NCI-H1694 (cell line): ENCODE results near the gene DHRS3.

Source experiments
- DNase-seq: peaks from one replicate; lab custom pipeline; 2025; lab: John Stamatoyannopoulos, UW

The DHRS3 gene

DNA sequence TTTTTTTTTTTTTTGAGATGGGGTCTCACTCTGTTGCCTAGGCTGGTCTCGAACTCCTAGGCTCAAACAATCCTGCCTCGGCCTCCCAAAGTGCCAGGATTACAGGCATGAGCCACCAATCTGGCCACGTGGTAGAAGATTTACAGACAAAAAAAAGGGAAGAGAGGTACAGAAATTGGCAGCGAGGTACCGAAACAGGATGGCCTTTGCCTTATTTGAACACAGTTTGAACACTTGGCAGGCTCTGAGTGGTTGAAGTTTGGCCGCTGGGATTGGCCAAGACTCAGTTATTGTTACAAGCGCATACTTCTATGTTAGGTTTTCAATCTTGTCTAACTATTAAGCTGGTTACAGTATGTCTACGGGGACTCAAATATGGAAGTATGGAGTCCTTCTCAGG lies 19.7 kb upstream of the DHRS3 start:
- DNase-seq: no peak

GRCh38 chr1:12636098-12636950 lies 18.3 kb upstream of the DHRS3 start:
- no peak for DNase-seq

GRCh38 chr1:12634696-12635202 lies 16.7 kb upstream of the DHRS3 start:
- DNase-seq: no peak

DNA sequence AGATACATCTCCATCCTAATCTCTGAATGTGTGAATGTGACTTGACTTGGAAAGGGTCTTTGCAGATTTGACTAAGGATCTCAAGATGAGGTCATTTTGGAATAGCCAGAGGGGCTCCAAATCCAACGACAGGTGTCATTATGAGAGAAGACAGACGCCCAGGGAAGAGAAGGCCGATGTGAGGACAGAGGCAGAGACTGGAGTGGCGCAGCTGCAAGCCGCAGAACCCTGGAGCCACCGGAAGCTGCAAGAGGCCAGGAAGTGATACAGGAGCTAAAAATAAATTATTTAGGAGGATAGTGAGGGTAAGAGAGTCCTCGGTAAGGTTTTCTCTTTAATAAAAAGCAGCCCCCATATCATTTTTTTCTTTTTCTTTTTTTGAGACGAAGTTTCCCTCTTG lies 16.1 kb upstream of the DHRS3 start:
- DNase-seq: no peak

- DNase-seq: no peak
Measured at GRCh38 chr1:12631571-12631970, 13.6 kb upstream of the DHRS3 start.

DNA sequence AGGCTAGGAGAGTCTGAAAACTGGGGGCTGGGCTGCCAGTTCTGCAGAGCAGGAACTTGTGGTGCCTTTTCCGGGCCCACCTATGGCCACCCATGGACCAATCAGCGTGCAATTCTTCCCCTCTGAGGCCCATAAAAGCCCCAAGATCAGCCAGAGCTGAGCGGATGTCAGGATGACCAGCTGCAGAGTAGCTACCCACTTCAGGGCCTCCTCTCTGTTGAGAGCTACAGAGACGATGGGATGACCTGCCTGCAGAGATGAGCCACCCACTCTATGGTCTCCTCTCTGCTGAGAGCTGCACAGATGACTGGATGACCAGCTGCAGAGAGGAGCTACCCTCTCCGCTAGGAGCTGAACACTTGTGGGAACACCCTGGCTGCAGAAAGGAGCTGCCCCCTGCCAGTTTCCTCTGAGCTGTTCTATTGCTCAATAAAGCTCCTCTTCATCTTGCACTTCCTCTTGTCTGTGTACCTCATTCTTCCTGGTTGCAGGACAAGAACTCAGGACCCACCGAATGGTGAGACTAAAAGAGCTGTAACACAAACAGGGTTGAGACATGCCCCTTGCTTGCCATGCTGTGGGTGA lies 13.0 kb upstream of the DHRS3 start:
- no peak for DNase-seq

DNA sequence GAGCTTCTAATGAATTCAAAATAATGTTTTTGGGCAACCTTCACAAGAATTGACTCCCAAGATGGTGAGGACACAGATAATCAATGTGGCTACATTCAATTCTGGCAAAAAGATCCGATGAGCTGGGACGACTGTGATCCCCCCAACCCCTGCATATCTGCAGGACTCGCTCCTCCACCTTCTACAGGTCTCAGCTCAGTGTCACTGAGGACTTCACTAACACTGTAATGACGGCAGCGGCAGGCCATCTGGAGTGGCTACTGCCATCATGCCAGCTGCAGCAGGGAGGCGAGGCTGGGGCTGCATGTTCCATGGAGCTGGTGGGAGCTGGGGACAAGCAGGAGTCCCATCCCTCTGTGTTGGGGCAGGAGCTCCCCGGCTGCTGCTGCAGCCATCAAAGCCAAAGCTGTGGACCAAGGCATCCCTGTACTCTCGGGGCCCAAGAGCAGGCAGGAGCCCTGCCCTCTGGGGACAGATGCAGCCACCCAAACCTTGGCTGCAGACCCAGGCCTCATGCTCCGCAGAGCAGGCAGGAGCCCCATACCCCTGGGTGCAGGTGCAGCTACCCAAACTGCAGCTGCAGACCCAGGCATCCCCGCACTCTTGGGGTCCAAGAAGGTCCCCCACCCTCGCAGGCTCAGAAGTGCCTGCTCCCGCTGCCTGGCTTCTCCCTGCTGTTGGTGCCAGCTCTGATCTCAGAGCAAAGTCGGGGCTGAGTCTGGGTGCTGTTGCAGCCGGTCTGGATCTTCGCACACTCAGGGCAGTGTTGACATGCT lies 12.2 kb upstream of the DHRS3 start:
- no peak for DNase-seq

- DNase-seq: no peak
Measured at GRCh38 chr1:12629511-12629956, 11.5 kb upstream of the DHRS3 start.

DNA sequence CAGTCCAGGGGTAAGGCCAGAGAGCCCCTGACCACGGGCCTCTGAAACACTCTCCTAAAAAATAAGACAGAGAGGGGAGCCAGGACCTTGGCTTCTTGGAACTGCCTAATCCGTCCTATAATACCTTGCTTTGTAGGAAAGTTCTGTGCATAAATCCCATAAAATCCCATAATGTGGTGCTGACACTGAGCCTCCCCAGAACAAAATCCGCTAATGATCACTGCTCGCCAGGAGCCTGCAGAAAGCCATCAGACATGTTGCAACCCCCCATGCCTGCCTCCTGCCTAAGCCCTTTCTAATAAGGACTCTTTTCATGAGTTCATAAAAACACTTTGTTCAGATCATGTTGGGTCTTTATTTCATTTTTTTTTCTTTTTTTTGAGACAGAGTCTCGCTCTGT lies 9.3 kb upstream of the DHRS3 start:
- DNase-seq: no peak

- DNase-seq: no peak
Measured at GRCh38 chr1:12626888-12627287, 8.9 kb upstream of the DHRS3 start.

DNA sequence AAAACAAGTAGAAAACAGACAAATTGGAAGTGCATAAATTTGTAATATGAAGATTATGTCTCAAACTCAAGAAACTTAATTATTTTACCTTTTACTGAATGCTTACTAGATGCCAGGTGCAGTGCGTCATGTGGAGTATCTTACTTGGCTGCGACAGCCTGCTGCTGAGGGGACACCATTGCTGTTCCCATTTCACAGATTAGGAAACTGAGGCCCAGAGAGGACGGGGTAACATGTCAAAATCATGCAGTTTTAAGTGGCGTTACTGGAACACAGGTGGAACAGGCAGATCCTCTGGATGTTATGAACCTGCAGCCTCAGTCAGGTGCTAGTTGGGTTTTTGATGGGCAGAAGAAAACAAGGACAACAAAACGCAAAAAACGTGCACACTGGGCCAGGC lies 7.3 kb upstream of the DHRS3 start:
- DNase-seq: no peak

- DNase-seq: no peak
Measured at GRCh38 chr1:12622506-12622905, 4.5 kb upstream of the DHRS3 start.

- no peak for DNase-seq
Measured at GRCh38 chr1:12621346-12622335, 3.6 kb upstream of the DHRS3 start.

DNA sequence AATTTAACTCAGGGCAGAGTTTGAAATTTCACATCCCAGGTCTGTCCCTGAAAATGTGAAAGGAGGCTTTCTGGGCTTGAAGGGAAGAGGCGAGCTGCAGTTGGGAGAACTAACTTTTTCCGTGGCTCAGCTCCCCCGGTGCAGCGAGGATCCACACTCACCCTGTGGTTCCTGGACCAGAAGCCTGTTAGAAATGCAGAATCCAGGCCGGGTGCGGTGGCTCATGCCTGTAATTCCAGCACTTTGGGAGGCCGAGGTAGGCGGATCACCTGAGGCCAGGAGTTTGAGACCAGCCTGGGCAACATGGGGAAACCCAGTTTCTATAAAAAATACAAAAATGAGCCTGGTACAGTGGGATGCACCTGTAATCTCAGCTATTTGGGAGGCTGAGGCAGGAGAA lies 2.9 kb upstream of the DHRS3 start:
- DNase-seq: no peak

GRCh38 chr1:12620488-12620865 lies 2.5 kb upstream of the DHRS3 start:
- no peak for DNase-seq

- peak; percentile 67 for DNase-seq
Measured at GRCh38 chr1:12619792-12620487, 1.9 kb upstream of the DHRS3 start.

DNA sequence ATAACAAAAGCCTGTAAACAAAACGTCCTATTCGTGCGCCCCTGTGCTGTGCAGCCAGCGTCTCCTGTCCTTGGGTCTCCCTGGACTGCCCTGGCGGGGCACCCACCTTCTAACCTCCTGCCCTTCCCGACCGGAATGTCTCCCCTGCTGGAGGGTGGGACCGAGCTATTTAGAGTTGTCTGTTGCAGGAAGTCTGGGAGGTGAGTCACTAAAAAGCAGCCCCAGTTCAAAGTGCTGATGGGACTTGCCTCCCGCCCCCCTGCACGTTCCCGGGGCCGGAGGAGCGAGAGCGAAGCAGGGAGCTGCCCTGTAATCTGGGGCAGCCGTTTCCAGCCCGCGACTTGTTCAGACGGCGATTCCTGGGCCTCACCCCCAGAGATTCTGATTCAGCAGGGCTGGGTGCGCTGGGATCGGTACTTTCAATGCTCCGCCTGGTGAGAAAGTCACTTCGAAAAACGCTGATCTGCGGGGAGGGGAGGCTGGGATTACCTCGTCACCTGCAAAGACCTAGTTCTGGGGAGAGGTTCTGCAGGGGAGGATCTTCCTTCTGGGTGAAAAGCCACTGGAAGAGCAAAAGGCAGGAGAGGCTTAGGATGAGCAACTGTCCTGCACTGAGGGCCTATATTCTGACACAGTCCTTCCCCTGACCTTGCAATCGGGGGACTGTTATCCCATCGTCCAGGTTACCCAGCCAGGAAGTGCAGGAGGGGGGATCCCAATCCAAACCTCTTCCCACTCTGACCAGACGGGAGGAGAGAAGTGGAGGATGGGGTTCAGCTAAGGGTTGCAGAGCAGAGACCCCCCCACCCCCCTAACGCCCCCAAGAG lies 1.2 kb upstream of the DHRS3 start:
- no peak for DNase-seq

DNA sequence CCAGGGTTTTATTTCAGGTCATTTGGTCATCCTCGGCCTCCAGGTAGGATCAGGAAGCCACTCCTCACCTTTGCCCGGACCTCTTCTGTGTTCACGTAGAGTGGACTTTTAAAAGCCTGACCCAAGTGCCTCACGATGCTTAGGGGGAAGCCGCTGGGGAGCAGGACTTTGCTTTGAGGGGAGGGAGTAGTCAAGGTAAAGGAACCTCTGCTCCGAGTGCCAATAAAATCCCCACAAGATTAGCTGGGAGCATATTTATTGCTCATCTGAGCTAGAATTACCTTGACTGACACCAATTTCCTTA lies 603 bp upstream of the DHRS3 start:
- DNase-seq: no peak

GRCh38 chr1:12617511-12617900 lies 504 bp downstream of the DHRS3 start:
- no peak for DNase-seq

- no peak for DNase-seq
Measured at GRCh38 chr1:12616709-12617373, 1.2 kb downstream of the DHRS3 start.
